Natural killer cell (primary cell): ENCODE measurements around the gene GIPC2. TPM values are rescaled to one million over a fixed set of nuclear protein-coding genes. Genes with fewer than 3 reads are reported as not detected.

ENCODE experiments used
- ATAC-seq, 3 donors: fragments of 150-1000 bp in 2 of 3; fragments of 200-7000 bp in 1 of 3; cut with Tn5 transposase; 1 replicate in 1 of 3; 2 replicates in 2 of 3; pipeline ENCODE4 v1.10.0; 2021; ENCODE audit warnings: mild to moderate bottlenecking in 2 of 3, moderate library complexity in 2 of 3
- DNase-seq, 2 donors: peaks; one replicate each; pipeline versions ENCODE4 v3.0.0 to v3.0.0-alpha.2; 2013 to 2021; ENCODE audit warnings: mixed read lengths in 1 of 2
- H3K27ac ChIP-seq: one replicate; pipeline ENCODE4 v1.5.1; 2013; ENCODE audit warnings: mild to moderate bottlenecking, low read length
- H3K27me3 ChIP-seq: one replicate; pipeline ENCODE4 v1.6.1; 2013; ENCODE audit warnings: low read length; ENCODE audit not compliant: control insufficient read depth, insufficient read depth
- H3K36me3 ChIP-seq: one replicate; pipeline ENCODE4 v1.6.1; 2013; ENCODE audit warnings: low read length; ENCODE audit not compliant: control insufficient read depth, insufficient read depth
- H3K4me1 ChIP-seq: one replicate; pipeline ENCODE4 v1.6.1; 2013; ENCODE audit warnings: low read length; ENCODE audit not compliant: control insufficient read depth, insufficient read depth
- H3K4me3 ChIP-seq: one replicate; pipeline ENCODE4 v1.5.1; 2013; ENCODE audit warnings: low read length
- H3K9me3 ChIP-seq: one replicate; pipeline ENCODE4 v1.6.1; 2013; ENCODE audit warnings: low read length; ENCODE audit not compliant: control insufficient read depth, insufficient read depth
- H3K27ac Mint-ChIP-seq, 2 donors: one replicate each; pipeline ENCODE4 v1.8.0; 2022; ENCODE audit warnings: mild to moderate bottlenecking in 2 of 2, mixed read lengths in 2 of 2, moderate library complexity in 1 of 2
- H3K27me3 Mint-ChIP-seq, 2 donors: one replicate each; pipeline ENCODE4 v1.8.0; 2022; ENCODE audit warnings: low read depth in 2 of 2, mixed read lengths in 2 of 2
- H3K36me3 Mint-ChIP-seq: one replicate; pipeline ENCODE4 v1.8.0; 2022; ENCODE audit warnings: mixed read lengths
- H3K4me1 Mint-ChIP-seq, 2 donors: one replicate each; pipeline ENCODE4 v1.8.0; 2022; ENCODE audit warnings: mixed read lengths in 2 of 2
- H3K4me3 Mint-ChIP-seq: one replicate; pipeline ENCODE4 v1.8.0; 2022; ENCODE audit warnings: mild to moderate bottlenecking, moderate library complexity, mixed read lengths
- H3K9me3 Mint-ChIP-seq, 2 donors: one replicate each; pipeline ENCODE4 v1.8.0; 2022; ENCODE audit warnings: mixed read lengths in 2 of 2
- CTCF ChIP-seq: fragments of 200-600 bp; IDR thresholded peaks from one replicate; pipeline ENCODE4 v1.8.0; 2022; ENCODE audit warnings: antibody characterized with exemption
- WGBS: methylation state at CpG from one replicate; pipeline ENCODE4 v1.1.7; 2013; ENCODE audit warnings: missing lambda C conversion rate; ENCODE audit not compliant: insufficient coverage; 5-methylcytosine and 5-hydroxymethylcytosine counted together
- intact Hi-C: fragments of 100-400 bp; cut with micrococcal nuclease; formaldehyde crosslinking; loops from one replicate; pipeline ENCODE4 v1.14.2; 2022
- total RNA-seq, 4 donors: library from RNA; stranded (reverse); fragments of 120-200 nt in 1 of 4; gene quantifications; one replicate each; pipeline versions ENCODE4 v1.2.3 to v1.2.4, GENCODE V29; 2013 to 2022

The GIPC2 gene
- total RNA-seq, 3 donors from 2014 or later (not counting 1 experiment from before 2014, with no cell fraction given) = not detected

GRCh38 chr1:78092643-78093042 lies 46.9 kb downstream of the GIPC2 start:
- TF ChIP-seq CTCF = no peak
- Mint-ChIP-seq H3K4me3 (no peak overlapping the region), H3K27me3 (peaks cover 0 to 3% of the 10 kb centered on the region in 2 donors), H3K4me1 (no peaks in the 10 kb centered on the region), H3K36me3 (no peaks in the 10 kb centered on the region), H3K9me3 (no peaks in the 10 kb centered on the region), H3K27ac (no peak overlapping the region)
- ATAC-seq (no peak), DNase-seq (no peak)
- Histone ChIP-seq H3K36me3 (no peaks in the 10 kb centered on the region), H3K27me3 (no peaks in the 10 kb centered on the region), H3K4me3 (no peak overlapping the region), H3K4me1 (no peaks in the 10 kb centered on the region), H3K27ac (no peak overlapping the region), H3K9me3 (no peaks in the 10 kb centered on the region)
- 97% methylated on average over 1 of the region's 1 CpG for WGBS
- intact Hi-C loops = no loop called here

DNA sequence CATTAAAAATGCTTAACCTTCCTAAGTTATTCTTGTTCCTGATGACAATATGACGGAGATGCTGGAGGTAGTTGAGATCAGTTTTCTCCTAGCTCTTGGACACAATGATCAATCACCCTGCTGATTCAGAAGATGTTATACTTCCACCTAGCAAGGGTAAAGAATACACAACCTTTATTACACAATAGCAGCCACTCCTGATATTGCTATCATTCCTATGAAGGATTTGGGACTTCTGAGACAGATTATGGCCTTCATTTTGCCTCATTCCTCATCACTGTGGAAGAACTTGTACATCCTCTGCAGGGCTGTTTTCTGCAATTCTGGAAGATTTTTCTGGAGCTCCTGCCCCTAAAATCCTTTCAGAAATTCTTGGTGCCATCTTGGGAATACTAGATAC lies 47.8 kb downstream of the GIPC2 start:
- H3K4me1 Mint-ChIP-seq = no peaks in the 10 kb centered on the region
- no peaks in the 10 kb centered on the region for H3K4me1 ChIP-seq
- no peaks in the 10 kb centered on the region for H3K27me3 ChIP-seq
- peaks cover 0 to 6% of the 10 kb centered on the region in 2 donors for H3K27me3 Mint-ChIP-seq
- 100% methylated on average over 1 of the region's 1 CpG for WGBS
- ATAC-seq (no peak), DNase-seq (no peak)
- H3K36me3 ChIP-seq = no peaks in the 10 kb centered on the region
- intact Hi-C loops = no loop called here
- no peaks in the 10 kb centered on the region for H3K36me3 Mint-ChIP-seq
- H3K9me3 ChIP-seq = no peaks in the 10 kb centered on the region
- H3K9me3 Mint-ChIP-seq = no peaks in the 10 kb centered on the region
- TF ChIP-seq CTCF = no peak
- no peak overlapping the region for H3K27ac Mint-ChIP-seq
- H3K4me3 ChIP-seq = no peak overlapping the region
- no peak overlapping the region for H3K4me3 Mint-ChIP-seq
- no peak overlapping the region for H3K27ac ChIP-seq

GRCh38 chr1:78094639-78095038 lies 48.9 kb downstream of the GIPC2 start:
- H3K27ac Mint-ChIP-seq = no peak overlapping the region
- peaks cover 2 to 6% of the 10 kb centered on the region in 2 donors for H3K27me3 Mint-ChIP-seq
- H3K4me1 Mint-ChIP-seq = no peaks in the 10 kb centered on the region
- DNase-seq (no peak), ATAC-seq (no peak)
- no peaks in the 10 kb centered on the region for H3K27me3 ChIP-seq
- H3K9me3 Mint-ChIP-seq = no peaks in the 10 kb centered on the region
- no peak for TF ChIP-seq CTCF
- H3K9me3 ChIP-seq = no peaks in the 10 kb centered on the region
- H3K36me3 Mint-ChIP-seq = no peaks in the 10 kb centered on the region
- H3K4me3 Mint-ChIP-seq = no peak overlapping the region
- H3K4me1 ChIP-seq = no peaks in the 10 kb centered on the region
- H3K27ac ChIP-seq = no peak overlapping the region
- 83% methylated on average over 1 of the region's 1 CpG for WGBS
- no peak overlapping the region for H3K4me3 ChIP-seq
- H3K36me3 ChIP-seq = no peaks in the 10 kb centered on the region
- intact Hi-C loops = no loop called here

GRCh38 chr1:78095593-78095992 lies 49.8 kb downstream of the GIPC2 start:
- Mint-ChIP-seq H3K27ac (no peak overlapping the region), H3K4me3 (no peak overlapping the region), H3K4me1 (no peaks in the 10 kb centered on the region), H3K36me3 (no peaks in the 10 kb centered on the region), H3K9me3 (no peaks in the 10 kb centered on the region), H3K27me3 (peaks cover 8 to 9% of the 10 kb centered on the region in 2 donors)
- H3K4me3 ChIP-seq = no peak overlapping the region
- WGBS = 85% methylated on average over 2 of the region's 2 CpGs
- no peak overlapping the region for H3K27ac ChIP-seq
- no peak for TF ChIP-seq CTCF
- DNase-seq (no peak), ATAC-seq (no peak)
- H3K9me3 ChIP-seq = no peaks in the 10 kb centered on the region
- no peaks in the 10 kb centered on the region for H3K27me3 ChIP-seq
- H3K36me3 ChIP-seq = no peaks in the 10 kb centered on the region
- H3K4me1 ChIP-seq = no peaks in the 10 kb centered on the region
- intact Hi-C loops = no loop called here
